HEK293 (cell line): ENCODE results near the gene SYNDIG1.

Source experiments
- CTCF ChIA-PET: fragments of 350-600 bp; formaldehyde crosslinking; extraction: SDS; loops from one replicate; lab custom pipeline; 2021; ENCODE audit warnings: antibody characterized with exemption; lab: Yijun Ruan, JAX
- POLR2A ChIA-PET: fragments of 300-600 bp; formaldehyde crosslinking; extraction: SDS; loops from one replicate; lab custom pipeline; 2020; ENCODE audit warnings: antibody characterized with exemption, inconsistent platforms; lab: Yijun Ruan, JAX
- H3K27ac ChIP-seq: fragments of 200-500 bp; sonication (Bioruptor generic); 2 replicates; pipeline ENCODE4 v1.5.1; 2014; ENCODE audit warnings: low read depth, low read length, control low read depth, inconsistent platforms; ENCODE audit errors: extremely low read depth
- H3K36me3 ChIP-seq, 2 experiments: fragments of 200-500 bp in 1 of 2; sonication (Bioruptor generic) in 1 of 2; 1 replicate in 1 of 2; 2 replicates in 1 of 2; pipeline ENCODE4 v1.5.1; 2014 to 2017; ENCODE audit warnings: inconsistent platforms in 2 of 2, low read length in 2 of 2; ENCODE audit not compliant: control insufficient read depth in 2 of 2, insufficient read depth in 1 of 2
- H3K4me1 ChIP-seq: fragments of 200-500 bp; sonication (Bioruptor generic); 2 replicates; pipeline ENCODE4 v1.5.1; 2014; ENCODE audit warnings: mild to moderate bottlenecking, low read length, inconsistent platforms; ENCODE audit not compliant: control insufficient read depth, insufficient read depth
- H3K4me3 ChIP-seq: 2 replicates; pipeline ENCODE4 v1.5.1; 2011; ENCODE audit warnings: low read depth, mild to moderate bottlenecking, control low read depth, low read length, moderate library complexity
- H3K9me3 ChIP-seq: fragments of 200-500 bp; sonication (Bioruptor generic); 2 replicates; pipeline ENCODE4 v1.5.1; 2014; ENCODE audit warnings: low read depth, low read length, inconsistent platforms; ENCODE audit not compliant: control insufficient read depth, insufficient read depth
- GLI4 ChIP-seq: fragments of 450-650 bp; formaldehyde crosslinking; IDR thresholded peaks from 2 replicates; pipeline ENCODE4 v1.5.1; 2016; ENCODE audit warnings: missing biosample characterization, missing genetic modification characterization
- HOXA7 ChIP-seq: sonication (generic); formaldehyde crosslinking; IDR thresholded peaks from 2 replicates; pipeline ENCODE4 v1.8.1; 2022; ENCODE audit warnings: missing genetic modification reagents, borderline replicate concordance
- KLF8 ChIP-seq: fragments of 450-650 bp; formaldehyde crosslinking; IDR thresholded peaks from 2 replicates; pipeline ENCODE4 v1.5.1; 2016; ENCODE audit warnings: missing biosample characterization, missing genetic modification characterization
- ZBTB8A ChIP-seq: fragments of 450-650 bp; formaldehyde crosslinking; IDR thresholded peaks from 2 replicates; pipeline ENCODE4 v1.5.1; 2016; ENCODE audit warnings: missing biosample characterization, missing genetic modification characterization
- ZFHX2 ChIP-seq: fragments of 450-650 bp; formaldehyde crosslinking; conservative IDR thresholded peaks from 2 replicates; pipeline ENCODE4 v1.5.1; 2016; ENCODE audit warnings: missing biosample characterization, missing genetic modification characterization
- ZNF174 ChIP-seq: fragments of 450-650 bp; formaldehyde crosslinking; IDR thresholded peaks from 2 replicates; pipeline ENCODE4 v1.5.0; 2017; ENCODE audit warnings: missing biosample characterization, mild to moderate bottlenecking, missing genetic modification characterization
- ZNF223 ChIP-seq: fragments of 450-650 bp; formaldehyde crosslinking; IDR thresholded peaks from 2 replicates; pipeline ENCODE4 v1.5.1; 2016; ENCODE audit warnings: missing biosample characterization, missing genetic modification characterization
- ZNF239 ChIP-seq: fragments of 450-650 bp; formaldehyde crosslinking; IDR thresholded peaks from 2 replicates; pipeline ENCODE4 v1.5.1; 2016; ENCODE audit warnings: missing biosample characterization, missing genetic modification characterization
- ZNF248 ChIP-seq: fragments of 450-650 bp; formaldehyde crosslinking; IDR thresholded peaks from 2 replicates; pipeline ENCODE4 v1.5.1; 2017; ENCODE audit warnings: missing biosample characterization, missing genetic modification characterization
- ZNF521 ChIP-seq: fragments of 450-650 bp; formaldehyde crosslinking; IDR thresholded peaks from 2 replicates; pipeline ENCODE4 v1.5.1; 2017; ENCODE audit warnings: missing biosample characterization, mild to moderate bottlenecking, missing genetic modification characterization
- ZNF544 ChIP-seq: fragments of 450-650 bp; formaldehyde crosslinking; IDR thresholded peaks from 2 replicates; pipeline ENCODE4 v1.5.0; 2017; ENCODE audit warnings: missing biosample characterization, missing genetic modification characterization
- ZNF600 ChIP-seq: fragments of 450-650 bp; formaldehyde crosslinking; IDR thresholded peaks from 2 replicates; pipeline ENCODE4 v1.5.1; 2016; ENCODE audit warnings: missing biosample characterization, missing genetic modification characterization
- ZNF658 ChIP-seq: fragments of 450-650 bp; formaldehyde crosslinking; IDR thresholded peaks from 2 replicates; pipeline ENCODE4; 2016; ENCODE audit warnings: missing biosample characterization, missing genetic modification characterization
- ZNF707 ChIP-seq: fragments of 450-650 bp; formaldehyde crosslinking; IDR thresholded peaks from 2 replicates; pipeline ENCODE4 v1.5.1; 2016; ENCODE audit warnings: missing biosample characterization, missing genetic modification characterization
- TF ChIP-seq, protein P1 (sequence below): fragments of 450-650 bp; formaldehyde crosslinking; IDR thresholded peaks from 2 replicates; pipeline ENCODE4 v1.5.1; 2016; ENCODE audit warnings: missing biosample characterization, missing genetic modification characterization, borderline replicate concordance
- TF ChIP-seq, protein P2 (sequence below): fragments of 450-650 bp; formaldehyde crosslinking; IDR thresholded peaks from 2 replicates; pipeline ENCODE4 v1.5.1; 2016; ENCODE audit warnings: missing biosample characterization, missing genetic modification characterization
- TF ChIP-seq, protein P3 (sequence below): fragments of 450-650 bp; formaldehyde crosslinking; IDR thresholded peaks from 2 replicates; pipeline ENCODE4 v1.5.1; 2016; ENCODE audit warnings: missing biosample characterization, missing genetic modification characterization, borderline replicate concordance
- TF ChIP-seq, protein P4 (sequence below): fragments of 450-650 bp; formaldehyde crosslinking; IDR thresholded peaks from 2 replicates; pipeline ENCODE4 v1.5.1; 2016; ENCODE audit warnings: missing biosample characterization, missing genetic modification characterization
- TF ChIP-seq, protein P5 (sequence below): fragments of 450-650 bp; formaldehyde crosslinking; IDR thresholded peaks from 2 replicates; pipeline ENCODE4 v1.5.1; 2016; ENCODE audit warnings: missing biosample characterization, missing genetic modification characterization
- TF ChIP-seq, protein P6 (sequence below): fragments of 450-650 bp; formaldehyde crosslinking; IDR thresholded peaks from 2 replicates; pipeline ENCODE4 v1.5.1; 2016; ENCODE audit warnings: missing biosample characterization, missing genetic modification characterization

SYNDIG1 gene

DNA sequence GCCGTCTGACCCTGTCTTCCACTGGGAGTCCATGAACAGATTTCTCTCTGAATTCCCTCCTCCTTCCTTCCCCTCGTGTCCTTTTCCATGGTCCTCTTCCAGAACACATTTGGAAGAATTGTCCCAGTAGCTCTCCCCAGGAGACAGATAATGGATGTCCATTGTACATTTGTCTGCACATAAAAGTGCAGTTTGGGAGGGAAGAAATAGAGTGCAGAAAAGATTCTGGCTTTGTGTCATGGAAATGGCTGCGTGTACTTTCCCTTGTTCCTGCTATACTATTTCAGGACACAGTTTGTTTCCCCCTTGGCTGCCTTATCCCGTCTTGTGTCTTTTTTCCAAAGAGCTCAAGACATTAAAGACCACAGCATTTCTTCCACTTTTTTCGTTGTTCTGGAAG, 127.6 kb downstream of the SYNDIG1 start (continued):
- TF ChIP-seq, protein P1, sequence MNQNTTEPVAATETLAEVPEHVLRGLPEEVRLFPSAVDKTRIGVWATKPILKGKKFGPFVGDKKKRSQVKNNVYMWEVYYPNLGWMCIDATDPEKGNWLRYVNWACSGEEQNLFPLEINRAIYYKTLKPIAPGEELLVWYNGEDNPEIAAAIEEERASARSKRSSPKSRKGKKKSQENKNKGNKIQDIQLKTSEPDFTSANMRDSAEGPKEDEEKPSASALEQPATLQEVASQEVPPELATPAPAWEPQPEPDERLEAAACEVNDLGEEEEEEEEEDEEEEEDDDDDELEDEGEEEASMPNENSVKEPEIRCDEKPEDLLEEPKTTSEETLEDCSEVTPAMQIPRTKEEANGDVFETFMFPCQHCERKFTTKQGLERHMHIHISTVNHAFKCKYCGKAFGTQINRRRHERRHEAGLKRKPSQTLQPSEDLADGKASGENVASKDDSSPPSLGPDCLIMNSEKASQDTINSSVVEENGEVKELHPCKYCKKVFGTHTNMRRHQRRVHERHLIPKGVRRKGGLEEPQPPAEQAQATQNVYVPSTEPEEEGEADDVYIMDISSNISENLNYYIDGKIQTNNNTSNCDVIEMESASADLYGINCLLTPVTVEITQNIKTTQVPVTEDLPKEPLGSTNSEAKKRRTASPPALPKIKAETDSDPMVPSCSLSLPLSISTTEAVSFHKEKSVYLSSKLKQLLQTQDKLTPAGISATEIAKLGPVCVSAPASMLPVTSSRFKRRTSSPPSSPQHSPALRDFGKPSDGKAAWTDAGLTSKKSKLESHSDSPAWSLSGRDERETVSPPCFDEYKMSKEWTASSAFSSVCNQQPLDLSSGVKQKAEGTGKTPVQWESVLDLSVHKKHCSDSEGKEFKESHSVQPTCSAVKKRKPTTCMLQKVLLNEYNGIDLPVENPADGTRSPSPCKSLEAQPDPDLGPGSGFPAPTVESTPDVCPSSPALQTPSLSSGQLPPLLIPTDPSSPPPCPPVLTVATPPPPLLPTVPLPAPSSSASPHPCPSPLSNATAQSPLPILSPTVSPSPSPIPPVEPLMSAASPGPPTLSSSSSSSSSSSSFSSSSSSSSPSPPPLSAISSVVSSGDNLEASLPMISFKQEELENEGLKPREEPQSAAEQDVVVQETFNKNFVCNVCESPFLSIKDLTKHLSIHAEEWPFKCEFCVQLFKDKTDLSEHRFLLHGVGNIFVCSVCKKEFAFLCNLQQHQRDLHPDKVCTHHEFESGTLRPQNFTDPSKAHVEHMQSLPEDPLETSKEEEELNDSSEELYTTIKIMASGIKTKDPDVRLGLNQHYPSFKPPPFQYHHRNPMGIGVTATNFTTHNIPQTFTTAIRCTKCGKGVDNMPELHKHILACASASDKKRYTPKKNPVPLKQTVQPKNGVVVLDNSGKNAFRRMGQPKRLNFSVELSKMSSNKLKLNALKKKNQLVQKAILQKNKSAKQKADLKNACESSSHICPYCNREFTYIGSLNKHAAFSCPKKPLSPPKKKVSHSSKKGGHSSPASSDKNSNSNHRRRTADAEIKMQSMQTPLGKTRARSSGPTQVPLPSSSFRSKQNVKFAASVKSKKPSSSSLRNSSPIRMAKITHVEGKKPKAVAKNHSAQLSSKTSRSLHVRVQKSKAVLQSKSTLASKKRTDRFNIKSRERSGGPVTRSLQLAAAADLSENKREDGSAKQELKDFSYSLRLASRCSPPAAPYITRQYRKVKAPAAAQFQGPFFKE (tag by site-specific recombination) = no peak
- TF ChIP-seq ZNF223 (tag by site-specific recombination) = no peak
- TF ChIP-seq, protein P2, sequence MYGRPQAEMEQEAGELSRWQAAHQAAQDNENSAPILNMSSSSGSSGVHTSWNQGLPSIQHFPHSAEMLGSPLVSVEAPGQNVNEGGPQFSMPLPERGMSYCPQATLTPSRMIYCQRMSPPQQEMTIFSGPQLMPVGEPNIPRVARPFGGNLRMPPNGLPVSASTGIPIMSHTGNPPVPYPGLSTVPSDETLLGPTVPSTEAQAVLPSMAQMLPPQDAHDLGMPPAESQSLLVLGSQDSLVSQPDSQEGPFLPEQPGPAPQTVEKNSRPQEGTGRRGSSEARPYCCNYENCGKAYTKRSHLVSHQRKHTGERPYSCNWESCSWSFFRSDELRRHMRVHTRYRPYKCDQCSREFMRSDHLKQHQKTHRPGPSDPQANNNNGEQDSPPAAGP (tag by site-specific recombination) = no peak
- TF ChIP-seq ZNF174 = no peak
- TF ChIP-seq ZFHX2 = no peak
- TF ChIP-seq ZNF658 (tag by site-specific recombination) = no peak
- TF ChIP-seq GLI4 = no peak

DNA sequence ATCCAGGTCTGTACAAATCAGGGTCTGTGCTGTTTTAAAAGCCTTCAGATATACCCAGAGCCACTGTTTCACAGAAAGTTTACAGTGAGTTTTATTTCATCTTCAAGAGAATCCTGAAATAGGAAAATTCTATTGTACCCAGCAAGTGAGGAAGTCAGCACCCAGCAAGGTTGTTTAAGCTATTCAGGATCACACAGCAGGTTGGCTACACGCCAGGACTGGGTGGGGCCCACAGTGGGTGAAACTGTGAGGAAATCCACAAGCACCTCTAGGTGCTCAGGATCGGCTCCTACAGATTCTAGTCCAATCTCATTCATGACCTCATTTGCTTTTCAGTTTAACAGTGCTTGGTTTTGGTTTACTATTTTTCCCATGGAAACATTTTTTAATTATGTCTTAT, 128.9 kb downstream of the SYNDIG1 start:
- H3K4me3 ChIP-seq = no peak overlapping the region
- ChIA-PET POLR2A (no interaction called here), CTCF (no interaction called here)
- H3K4me1 ChIP-seq = no peaks in the 10 kb centered on the region
- no peaks in the 10 kb centered on the region for H3K36me3 ChIP-seq
- H3K9me3 ChIP-seq = no peaks in the 10 kb centered on the region
- no peak overlapping the region for H3K27ac ChIP-seq
- TF ChIP-seq HOXA7 (CRISPR knock-in tag) (no peak), ZNF600 (tag by site-specific recombination) (no peak), ZNF239 (no peak), ZNF521 (tag by site-specific recombination) (no peak), KLF8 (tag by site-specific recombination) (no peak), ZNF248 (no peak), ZNF707 (tag by site-specific recombination) (no peak), ZNF544 (tag by site-specific recombination) (no peak), ZBTB8A (tag by site-specific recombination) (no peak)
- TF ChIP-seq, protein P3, sequence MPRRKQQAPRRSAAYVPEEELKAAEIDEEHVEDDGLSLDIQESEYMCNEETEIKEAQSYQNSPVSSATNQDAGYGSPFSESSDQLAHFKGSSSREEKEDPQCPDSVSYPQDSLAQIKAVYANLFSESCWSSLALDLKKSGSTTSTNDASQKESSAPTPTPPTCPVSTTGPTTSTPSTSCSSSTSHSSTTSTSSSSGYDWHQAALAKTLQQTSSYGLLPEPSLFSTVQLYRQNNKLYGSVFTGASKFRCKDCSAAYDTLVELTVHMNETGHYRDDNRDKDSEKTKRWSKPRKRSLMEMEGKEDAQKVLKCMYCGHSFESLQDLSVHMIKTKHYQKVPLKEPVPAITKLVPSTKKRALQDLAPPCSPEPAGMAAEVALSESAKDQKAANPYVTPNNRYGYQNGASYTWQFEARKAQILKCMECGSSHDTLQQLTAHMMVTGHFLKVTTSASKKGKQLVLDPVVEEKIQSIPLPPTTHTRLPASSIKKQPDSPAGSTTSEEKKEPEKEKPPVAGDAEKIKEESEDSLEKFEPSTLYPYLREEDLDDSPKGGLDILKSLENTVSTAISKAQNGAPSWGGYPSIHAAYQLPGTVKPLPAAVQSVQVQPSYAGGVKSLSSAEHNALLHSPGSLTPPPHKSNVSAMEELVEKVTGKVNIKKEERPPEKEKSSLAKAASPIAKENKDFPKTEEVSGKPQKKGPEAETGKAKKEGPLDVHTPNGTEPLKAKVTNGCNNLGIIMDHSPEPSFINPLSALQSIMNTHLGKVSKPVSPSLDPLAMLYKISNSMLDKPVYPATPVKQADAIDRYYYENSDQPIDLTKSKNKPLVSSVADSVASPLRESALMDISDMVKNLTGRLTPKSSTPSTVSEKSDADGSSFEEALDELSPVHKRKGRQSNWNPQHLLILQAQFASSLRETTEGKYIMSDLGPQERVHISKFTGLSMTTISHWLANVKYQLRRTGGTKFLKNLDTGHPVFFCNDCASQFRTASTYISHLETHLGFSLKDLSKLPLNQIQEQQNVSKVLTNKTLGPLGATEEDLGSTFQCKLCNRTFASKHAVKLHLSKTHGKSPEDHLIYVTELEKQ (tag by site-specific recombination) = no peak
- TF ChIP-seq, protein P4, sequence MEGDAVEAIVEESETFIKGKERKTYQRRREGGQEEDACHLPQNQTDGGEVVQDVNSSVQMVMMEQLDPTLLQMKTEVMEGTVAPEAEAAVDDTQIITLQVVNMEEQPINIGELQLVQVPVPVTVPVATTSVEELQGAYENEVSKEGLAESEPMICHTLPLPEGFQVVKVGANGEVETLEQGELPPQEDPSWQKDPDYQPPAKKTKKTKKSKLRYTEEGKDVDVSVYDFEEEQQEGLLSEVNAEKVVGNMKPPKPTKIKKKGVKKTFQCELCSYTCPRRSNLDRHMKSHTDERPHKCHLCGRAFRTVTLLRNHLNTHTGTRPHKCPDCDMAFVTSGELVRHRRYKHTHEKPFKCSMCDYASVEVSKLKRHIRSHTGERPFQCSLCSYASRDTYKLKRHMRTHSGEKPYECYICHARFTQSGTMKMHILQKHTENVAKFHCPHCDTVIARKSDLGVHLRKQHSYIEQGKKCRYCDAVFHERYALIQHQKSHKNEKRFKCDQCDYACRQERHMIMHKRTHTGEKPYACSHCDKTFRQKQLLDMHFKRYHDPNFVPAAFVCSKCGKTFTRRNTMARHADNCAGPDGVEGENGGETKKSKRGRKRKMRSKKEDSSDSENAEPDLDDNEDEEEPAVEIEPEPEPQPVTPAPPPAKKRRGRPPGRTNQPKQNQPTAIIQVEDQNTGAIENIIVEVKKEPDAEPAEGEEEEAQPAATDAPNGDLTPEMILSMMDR (tag by site-specific recombination) = no peak
- TF ChIP-seq, protein P5, sequence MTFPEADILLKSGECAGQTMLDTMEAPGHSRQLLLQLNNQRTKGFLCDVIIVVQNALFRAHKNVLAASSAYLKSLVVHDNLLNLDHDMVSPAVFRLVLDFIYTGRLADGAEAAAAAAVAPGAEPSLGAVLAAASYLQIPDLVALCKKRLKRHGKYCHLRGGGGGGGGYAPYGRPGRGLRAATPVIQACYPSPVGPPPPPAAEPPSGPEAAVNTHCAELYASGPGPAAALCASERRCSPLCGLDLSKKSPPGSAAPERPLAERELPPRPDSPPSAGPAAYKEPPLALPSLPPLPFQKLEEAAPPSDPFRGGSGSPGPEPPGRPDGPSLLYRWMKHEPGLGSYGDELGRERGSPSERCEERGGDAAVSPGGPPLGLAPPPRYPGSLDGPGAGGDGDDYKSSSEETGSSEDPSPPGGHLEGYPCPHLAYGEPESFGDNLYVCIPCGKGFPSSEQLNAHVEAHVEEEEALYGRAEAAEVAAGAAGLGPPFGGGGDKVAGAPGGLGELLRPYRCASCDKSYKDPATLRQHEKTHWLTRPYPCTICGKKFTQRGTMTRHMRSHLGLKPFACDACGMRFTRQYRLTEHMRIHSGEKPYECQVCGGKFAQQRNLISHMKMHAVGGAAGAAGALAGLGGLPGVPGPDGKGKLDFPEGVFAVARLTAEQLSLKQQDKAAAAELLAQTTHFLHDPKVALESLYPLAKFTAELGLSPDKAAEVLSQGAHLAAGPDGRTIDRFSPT = no peak
- TF ChIP-seq, protein P6, sequence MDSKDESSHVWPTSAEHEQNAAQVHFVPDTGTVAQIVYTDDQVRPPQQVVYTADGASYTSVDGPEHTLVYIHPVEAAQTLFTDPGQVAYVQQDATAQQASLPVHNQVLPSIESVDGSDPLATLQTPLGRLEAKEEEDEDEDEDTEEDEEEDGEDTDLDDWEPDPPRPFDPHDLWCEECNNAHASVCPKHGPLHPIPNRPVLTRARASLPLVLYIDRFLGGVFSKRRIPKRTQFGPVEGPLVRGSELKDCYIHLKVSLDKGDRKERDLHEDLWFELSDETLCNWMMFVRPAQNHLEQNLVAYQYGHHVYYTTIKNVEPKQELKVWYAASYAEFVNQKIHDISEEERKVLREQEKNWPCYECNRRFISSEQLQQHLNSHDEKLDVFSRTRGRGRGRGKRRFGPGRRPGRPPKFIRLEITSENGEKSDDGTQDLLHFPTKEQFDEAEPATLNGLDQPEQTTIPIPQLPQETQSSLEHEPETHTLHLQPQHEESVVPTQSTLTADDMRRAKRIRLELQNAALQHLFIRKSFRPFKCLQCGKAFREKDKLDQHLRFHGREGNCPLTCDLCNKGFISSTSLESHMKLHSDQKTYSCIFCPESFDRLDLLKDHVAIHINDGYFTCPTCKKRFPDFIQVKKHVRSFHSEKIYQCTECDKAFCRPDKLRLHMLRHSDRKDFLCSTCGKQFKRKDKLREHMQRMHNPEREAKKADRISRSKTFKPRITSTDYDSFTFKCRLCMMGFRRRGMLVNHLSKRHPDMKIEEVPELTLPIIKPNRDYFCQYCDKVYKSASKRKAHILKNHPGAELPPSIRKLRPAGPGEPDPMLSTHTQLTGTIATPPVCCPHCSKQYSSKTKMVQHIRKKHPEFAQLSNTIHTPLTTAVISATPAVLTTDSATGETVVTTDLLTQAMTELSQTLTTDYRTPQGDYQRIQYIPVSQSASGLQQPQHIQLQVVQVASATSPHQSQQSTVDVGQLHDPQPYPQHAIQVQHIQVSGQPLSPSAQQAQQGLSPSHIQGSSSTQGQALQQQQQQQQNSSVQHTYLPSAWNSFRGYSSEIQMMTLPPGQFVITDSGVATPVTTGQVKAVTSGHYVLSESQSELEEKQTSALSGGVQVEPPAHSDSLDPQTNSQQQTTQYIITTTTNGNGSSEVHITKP = no peak
